A673 (cell line): Measurements from ENCODE around the gene SCN4B.

Experiments
- CTCF ChIP-seq: fragments of 300-800, 200-600 bp; sonication (generic); conservative IDR thresholded peaks from 2 replicates; pipeline ENCODE4 v1.5.1; 2017; ENCODE audit warnings: low read depth, mild to moderate bottlenecking, antibody characterized with exemption, low read length, moderate library complexity, mixed read lengths
- EZH2 ChIP-seq: fragments of 200-600 bp; sonication (generic); IDR thresholded peaks from 2 replicates; pipeline ENCODE4 v1.6.1; 2017; ENCODE audit warnings: borderline replicate concordance, low read depth, mild to moderate bottlenecking, mixed read lengths, antibody characterized with exemption, low read length; ENCODE audit not compliant: poor library complexity, severe bottlenecking

- TF ChIP-seq CTCF: no peak
- no peak for TF ChIP-seq EZH2
Observed at GRCh38 chr11:118091690-118092089, 60.9 kb downstream of the SCN4B start.
